ENCODE data around the gene FREM1.

Gene FREM1

DNA sequence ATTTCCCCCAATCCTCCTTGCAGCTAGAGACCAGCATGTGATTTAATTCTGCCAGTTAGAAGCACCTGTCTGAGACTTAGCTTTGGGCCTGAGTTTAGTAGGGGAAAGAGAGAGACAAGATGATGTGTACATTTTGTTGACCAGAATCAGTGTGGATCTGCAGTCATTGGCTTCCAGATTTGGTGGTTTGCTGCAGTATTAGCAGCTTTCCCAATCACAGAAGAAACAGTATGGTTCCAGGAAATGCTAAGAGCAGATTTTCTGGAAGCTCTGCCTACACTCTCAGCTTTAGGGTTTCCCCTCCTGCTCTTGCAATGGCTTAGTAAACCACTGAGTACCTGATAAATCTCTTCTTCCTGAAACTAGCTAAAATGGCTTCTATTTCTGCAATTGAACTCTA, 48.8 kb upstream of the FREM1 start:
- TF ChIP-seq, protein P1, sequence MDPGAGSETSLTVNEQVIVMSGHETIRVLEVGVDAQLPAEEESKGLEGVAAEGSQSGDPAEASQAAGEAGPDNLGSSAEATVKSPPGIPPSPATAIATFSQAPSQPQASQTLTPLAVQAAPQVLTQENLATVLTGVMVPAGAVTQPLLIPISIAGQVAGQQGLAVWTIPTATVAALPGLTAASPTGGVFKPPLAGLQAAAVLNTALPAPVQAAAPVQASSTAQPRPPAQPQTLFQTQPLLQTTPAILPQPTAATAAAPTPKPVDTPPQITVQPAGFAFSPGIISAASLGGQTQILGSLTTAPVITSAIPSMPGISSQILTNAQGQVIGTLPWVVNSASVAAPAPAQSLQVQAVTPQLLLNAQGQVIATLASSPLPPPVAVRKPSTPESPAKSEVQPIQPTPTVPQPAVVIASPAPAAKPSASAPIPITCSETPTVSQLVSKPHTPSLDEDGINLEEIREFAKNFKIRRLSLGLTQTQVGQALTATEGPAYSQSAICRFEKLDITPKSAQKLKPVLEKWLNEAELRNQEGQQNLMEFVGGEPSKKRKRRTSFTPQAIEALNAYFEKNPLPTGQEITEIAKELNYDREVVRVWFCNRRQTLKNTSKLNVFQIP (CRISPR knock-in tag; IDR thresholded peaks at IDR 0.05; ENCODE audit: borderline replicate concordance, low read depth) = no peak
- TF ChIP-seq, protein P2, sequence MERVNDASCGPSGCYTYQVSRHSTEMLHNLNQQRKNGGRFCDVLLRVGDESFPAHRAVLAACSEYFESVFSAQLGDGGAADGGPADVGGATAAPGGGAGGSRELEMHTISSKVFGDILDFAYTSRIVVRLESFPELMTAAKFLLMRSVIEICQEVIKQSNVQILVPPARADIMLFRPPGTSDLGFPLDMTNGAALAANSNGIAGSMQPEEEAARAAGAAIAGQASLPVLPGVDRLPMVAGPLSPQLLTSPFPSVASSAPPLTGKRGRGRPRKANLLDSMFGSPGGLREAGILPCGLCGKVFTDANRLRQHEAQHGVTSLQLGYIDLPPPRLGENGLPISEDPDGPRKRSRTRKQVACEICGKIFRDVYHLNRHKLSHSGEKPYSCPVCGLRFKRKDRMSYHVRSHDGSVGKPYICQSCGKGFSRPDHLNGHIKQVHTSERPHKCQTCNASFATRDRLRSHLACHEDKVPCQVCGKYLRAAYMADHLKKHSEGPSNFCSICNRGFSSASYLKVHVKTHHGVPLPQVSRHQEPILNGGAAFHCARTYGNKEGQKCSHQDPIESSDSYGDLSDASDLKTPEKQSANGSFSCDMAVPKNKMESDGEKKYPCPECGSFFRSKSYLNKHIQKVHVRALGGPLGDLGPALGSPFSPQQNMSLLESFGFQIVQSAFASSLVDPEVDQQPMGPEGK (CRISPR knock-in tag; IDR thresholded peaks at IDR 0.05; ENCODE audit: borderline replicate concordance) = no peak
- TF ChIP-seq ISL1 (CRISPR knock-in tag; IDR thresholded peaks at IDR 0.05) = no peak
- TF ChIP-seq RARB (CRISPR knock-in tag; IDR thresholded peaks at IDR 0.05) = no peak
- TF ChIP-seq ARNTL (CRISPR knock-in tag; IDR thresholded peaks at IDR 0.05; ENCODE audit: borderline replicate concordance, low read depth) = no peak
- TF ChIP-seq ZC3H10 (CRISPR knock-in tag; IDR thresholded peaks at IDR 0.05) = no peak
- no peak for TF ChIP-seq GLIS3 (CRISPR knock-in tag; IDR thresholded peaks at IDR 0.05)
- TF ChIP-seq, protein P3, sequence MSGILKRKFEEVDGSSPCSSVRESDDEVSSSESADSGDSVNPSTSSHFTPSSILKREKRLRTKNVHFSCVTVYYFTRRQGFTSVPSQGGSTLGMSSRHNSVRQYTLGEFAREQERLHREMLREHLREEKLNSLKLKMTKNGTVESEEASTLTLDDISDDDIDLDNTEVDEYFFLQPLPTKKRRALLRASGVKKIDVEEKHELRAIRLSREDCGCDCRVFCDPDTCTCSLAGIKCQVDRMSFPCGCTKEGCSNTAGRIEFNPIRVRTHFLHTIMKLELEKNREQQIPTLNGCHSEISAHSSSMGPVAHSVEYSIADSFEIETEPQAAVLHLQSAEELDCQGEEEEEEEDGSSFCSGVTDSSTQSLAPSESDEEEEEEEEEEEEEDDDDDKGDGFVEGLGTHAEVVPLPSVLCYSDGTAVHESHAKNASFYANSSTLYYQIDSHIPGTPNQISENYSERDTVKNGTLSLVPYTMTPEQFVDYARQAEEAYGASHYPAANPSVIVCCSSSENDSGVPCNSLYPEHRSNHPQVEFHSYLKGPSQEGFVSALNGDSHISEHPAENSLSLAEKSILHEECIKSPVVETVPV (CRISPR knock-in tag; IDR thresholded peaks at IDR 0.05) = no peak
- no peak for TF ChIP-seq SNAI2 (CRISPR knock-in tag; IDR thresholded peaks at IDR 0.05)
- TF ChIP-seq, protein P4, sequence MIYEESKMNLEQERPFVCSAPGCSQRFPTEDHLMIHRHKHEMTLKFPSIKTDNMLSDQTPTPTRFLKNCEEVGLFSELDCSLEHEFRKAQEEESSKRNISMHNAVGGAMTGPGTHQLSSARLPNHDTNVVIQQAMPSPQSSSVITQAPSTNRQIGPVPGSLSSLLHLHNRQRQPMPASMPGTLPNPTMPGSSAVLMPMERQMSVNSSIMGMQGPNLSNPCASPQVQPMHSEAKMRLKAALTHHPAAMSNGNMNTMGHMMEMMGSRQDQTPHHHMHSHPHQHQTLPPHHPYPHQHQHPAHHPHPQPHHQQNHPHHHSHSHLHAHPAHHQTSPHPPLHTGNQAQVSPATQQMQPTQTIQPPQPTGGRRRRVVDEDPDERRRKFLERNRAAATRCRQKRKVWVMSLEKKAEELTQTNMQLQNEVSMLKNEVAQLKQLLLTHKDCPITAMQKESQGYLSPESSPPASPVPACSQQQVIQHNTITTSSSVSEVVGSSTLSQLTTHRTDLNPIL (CRISPR knock-in tag; IDR thresholded peaks at IDR 0.05; ENCODE audit: low read depth) = no peak
- TF ChIP-seq ZNF8 (CRISPR knock-in tag; IDR thresholded peaks at IDR 0.05) = no peak
- TF ChIP-seq ZNF565 (CRISPR knock-in tag; conservative IDR thresholded peaks at IDR 0.05; ENCODE audit: low read depth) = no peak
- no peak for ATAC-seq

DNA sequence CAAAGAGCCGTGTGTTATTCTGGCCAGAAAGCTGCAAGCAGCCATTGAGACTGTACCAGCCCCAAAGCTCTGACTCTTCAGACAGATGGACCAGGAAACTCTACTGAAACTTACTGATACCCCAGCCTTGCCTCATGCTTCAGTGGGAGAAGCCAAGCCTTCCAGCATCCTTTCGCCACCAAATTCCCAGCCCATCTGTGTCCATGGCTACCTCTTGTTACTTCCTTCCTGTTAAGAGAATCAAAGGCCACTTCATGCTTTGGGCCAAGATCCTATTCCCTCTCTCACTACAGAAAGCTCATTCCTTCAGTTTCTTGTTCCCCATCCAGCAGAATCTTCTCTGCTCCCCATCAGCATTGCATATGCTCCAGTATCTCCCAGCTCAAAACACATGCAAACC, 46.9 kb upstream of the FREM1 start:
- no peak for ATAC-seq
- no peak for TF ChIP-seq ZC3H10 (CRISPR knock-in tag; IDR thresholded peaks at IDR 0.05)
- TF ChIP-seq SNAI2 (CRISPR knock-in tag; IDR thresholded peaks at IDR 0.05) = no peak
- TF ChIP-seq, protein P3 (CRISPR knock-in tag; IDR thresholded peaks at IDR 0.05) = no peak
- TF ChIP-seq BACH2 (CRISPR knock-in tag; IDR thresholded peaks at IDR 0.05; ENCODE audit: borderline replicate concordance) = no peak
- TF ChIP-seq PPARA (CRISPR knock-in tag; IDR thresholded peaks at IDR 0.05; ENCODE audit: borderline replicate concordance) = no peak
- TF ChIP-seq TCF4 (CRISPR knock-in tag; IDR thresholded peaks at IDR 0.05; ENCODE audit: borderline replicate concordance) = no peak
- no peak for TF ChIP-seq ZNF70 (CRISPR knock-in tag; IDR thresholded peaks at IDR 0.05)
- TF ChIP-seq ZFP30 (CRISPR knock-in tag; IDR thresholded peaks at IDR 0.05) = no peak
- TF ChIP-seq RARB (CRISPR knock-in tag; IDR thresholded peaks at IDR 0.05) = no peak
- no peak for TF ChIP-seq ZFP3 (CRISPR knock-in tag; IDR thresholded peaks at IDR 0.05)
- TF ChIP-seq, protein P4 (CRISPR knock-in tag; IDR thresholded peaks at IDR 0.05; ENCODE audit: low read depth) = no peak

DNA sequence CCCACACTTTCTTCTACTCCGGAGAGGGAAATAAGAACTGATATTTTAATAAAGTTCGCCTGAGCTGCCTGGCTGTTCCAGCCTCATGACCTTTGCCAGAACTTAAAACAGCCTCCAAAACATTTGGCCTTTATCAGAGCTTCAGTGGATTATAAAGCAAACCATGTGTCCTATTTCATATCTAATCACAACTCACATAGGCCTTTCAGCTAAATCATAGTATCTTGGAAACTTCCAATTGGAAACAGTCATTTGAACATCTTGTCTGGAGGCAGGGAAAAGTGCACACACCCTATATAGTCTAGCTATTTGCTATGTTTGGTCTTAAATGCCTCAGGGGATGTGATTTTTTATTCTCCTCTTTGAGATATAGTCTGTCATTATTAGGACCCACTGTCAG, 46.0 kb upstream of the FREM1 start:
- no peak; the same call in 2 of the 3 replicates for ATAC-seq
- TF ChIP-seq TOX (CRISPR knock-in tag; IDR thresholded peaks at IDR 0.05; ENCODE audit: borderline replicate concordance) = no peak
- peak; percentile 70 for TF ChIP-seq TCF4 (CRISPR knock-in tag; IDR thresholded peaks at IDR 0.05; ENCODE audit: borderline replicate concordance)
- no peak for TF ChIP-seq CSDC2 (CRISPR knock-in tag; IDR thresholded peaks at IDR 0.05)
- no peak for TF ChIP-seq PPARA (CRISPR knock-in tag; IDR thresholded peaks at IDR 0.05; ENCODE audit: borderline replicate concordance)
- TF ChIP-seq, protein P5, sequence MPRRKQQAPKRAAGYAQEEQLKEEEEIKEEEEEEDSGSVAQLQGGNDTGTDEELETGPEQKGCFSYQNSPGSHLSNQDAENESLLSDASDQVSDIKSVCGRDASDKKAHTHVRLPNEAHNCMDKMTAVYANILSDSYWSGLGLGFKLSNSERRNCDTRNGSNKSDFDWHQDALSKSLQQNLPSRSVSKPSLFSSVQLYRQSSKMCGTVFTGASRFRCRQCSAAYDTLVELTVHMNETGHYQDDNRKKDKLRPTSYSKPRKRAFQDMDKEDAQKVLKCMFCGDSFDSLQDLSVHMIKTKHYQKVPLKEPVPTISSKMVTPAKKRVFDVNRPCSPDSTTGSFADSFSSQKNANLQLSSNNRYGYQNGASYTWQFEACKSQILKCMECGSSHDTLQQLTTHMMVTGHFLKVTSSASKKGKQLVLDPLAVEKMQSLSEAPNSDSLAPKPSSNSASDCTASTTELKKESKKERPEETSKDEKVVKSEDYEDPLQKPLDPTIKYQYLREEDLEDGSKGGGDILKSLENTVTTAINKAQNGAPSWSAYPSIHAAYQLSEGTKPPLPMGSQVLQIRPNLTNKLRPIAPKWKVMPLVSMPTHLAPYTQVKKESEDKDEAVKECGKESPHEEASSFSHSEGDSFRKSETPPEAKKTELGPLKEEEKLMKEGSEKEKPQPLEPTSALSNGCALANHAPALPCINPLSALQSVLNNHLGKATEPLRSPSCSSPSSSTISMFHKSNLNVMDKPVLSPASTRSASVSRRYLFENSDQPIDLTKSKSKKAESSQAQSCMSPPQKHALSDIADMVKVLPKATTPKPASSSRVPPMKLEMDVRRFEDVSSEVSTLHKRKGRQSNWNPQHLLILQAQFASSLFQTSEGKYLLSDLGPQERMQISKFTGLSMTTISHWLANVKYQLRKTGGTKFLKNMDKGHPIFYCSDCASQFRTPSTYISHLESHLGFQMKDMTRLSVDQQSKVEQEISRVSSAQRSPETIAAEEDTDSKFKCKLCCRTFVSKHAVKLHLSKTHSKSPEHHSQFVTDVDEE (CRISPR knock-in tag; IDR thresholded peaks at IDR 0.05) = peak; percentile 88; the same call in 1 of the 2 replicates
- no peak for TF ChIP-seq BACH2 (CRISPR knock-in tag; IDR thresholded peaks at IDR 0.05; ENCODE audit: borderline replicate concordance)

Data from SK-N-SH treated with all-trans-retinoic acid at 6 μM for 48 hours (cell line).